ENCODE data around the gene BPNT1. TPM values are rescaled to one million over a fixed set of nuclear protein-coding genes. Genes with fewer than 3 reads are reported as not detected.

The BPNT1 gene
- total RNA-seq, 2 donors from 2014 or later, result 14.4 to 20.3 TPM

MicroRNA genes within 50 kb of the gene (microRNA counts, 767-probe panel; counts per million panel counts)
- microRNA hsa-miR-194-5p (0 to 1,813 counts per million in 2 donors), microRNA hsa-miR-215 (0 to 1,976 counts per million in 2 donors)

Small RNA genes lying within 50 kb of the gene (microRNA-seq; reads per million reads assigned to microRNA genes)
- gene MIR194-1 (ENCODE audit: borderline number of aligned reads in 2 of 2, borderline replicate concordance in 1 of 2), result 0.71 to 2.8 reads per million in 2 donors
- gene MIR215 (ENCODE audit: borderline number of aligned reads in 2 of 2, borderline replicate concordance in 1 of 2), result 1.4 to 2.8 reads per million in 2 donors

Other genes starting within 250 kb of the BPNT1 start
- gene SLC30A10, start 161.2 kb downstream of the BPNT1 start, total RNA-seq, result not detected
- 10 to 100 TPM; 39.1 to 55.4 TPM for gene EPRS1, start 43.3 kb downstream of the BPNT1 start, total RNA-seq
- 10 to 100 TPM; 44.2 to 71.3 TPM for gene IARS2, start 4.3 kb upstream of the BPNT1 start, total RNA-seq
- gene RAB3GAP2, start 182.7 kb upstream of the BPNT1 start, total RNA-seq, result 10 to 100 TPM; 13.9 to 15.1 TPM

Measured in right atrium auricular region (tissue), 2 donors.